HG03139 (cell line): Measurements from ENCODE around the gene FAM210B.
"Not testable (repeated sequence)": the region's sequence is repeated elsewhere in the genome, so short reads cannot be mapped to it uniquely, and the experiment has no call there.

Source experiments
- ATAC-seq: cut with Tn5 transposase; IDR thresholded peaks from one replicate; pipeline ENCODE4 v1.9.1; 2021; ENCODE audit not compliant: unreplicated experiment

FAM210B gene

DNA sequence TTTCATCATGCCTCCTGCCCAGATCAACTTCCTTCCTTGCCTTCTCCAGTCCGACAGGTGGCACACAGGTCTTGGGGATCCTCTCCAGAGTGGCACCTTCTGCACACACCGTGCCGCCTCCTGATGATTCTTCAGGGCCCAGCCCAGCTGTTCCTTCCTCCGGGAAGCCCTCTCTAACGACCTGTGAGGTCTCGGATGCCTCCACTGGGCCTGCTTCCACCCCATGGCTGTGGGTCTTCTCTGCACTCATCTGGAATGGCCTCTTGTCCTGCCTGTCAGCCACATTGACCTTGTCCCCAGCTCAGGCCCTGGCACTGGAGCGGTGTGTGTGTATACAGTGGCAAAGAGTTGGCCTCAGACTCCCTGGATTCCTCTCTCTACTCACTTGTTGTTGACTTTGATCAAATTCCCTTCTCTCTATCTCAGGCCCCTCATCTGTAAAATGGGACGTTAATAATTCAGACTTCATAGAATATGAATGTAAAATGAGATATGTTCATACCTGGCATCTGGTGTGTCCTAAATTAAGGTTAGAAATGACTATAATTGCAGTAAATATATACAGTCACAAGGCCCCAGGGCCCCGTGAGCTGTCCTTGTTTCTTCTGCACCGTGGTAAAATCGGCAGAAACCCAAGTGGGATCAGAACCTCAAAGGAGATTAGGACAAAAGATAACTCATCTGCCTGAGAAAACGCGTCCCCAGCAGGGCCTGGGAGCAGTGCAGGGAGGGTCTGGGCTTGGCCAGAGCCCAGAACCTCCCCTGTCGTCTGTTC lies 1.5 kb downstream of the FAM210B start:
- ATAC-seq = no peak

DNA sequence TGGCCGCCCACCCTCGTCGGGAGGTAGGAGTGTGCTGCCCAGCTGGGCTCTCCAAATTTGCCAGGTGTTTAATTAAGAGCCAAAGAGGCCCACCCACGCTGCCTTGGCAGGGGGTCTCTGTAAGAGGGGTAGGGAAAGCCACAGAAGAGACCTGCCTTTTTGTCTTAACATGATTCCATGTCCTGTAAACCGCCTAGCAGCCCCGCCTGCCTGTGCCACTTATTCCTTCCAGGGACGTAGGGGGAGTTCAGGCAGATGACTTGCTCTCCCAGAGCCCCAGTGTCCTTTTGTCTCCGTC lies 2.1 kb downstream of the FAM210B start:
- ATAC-seq = no peak

DNA sequence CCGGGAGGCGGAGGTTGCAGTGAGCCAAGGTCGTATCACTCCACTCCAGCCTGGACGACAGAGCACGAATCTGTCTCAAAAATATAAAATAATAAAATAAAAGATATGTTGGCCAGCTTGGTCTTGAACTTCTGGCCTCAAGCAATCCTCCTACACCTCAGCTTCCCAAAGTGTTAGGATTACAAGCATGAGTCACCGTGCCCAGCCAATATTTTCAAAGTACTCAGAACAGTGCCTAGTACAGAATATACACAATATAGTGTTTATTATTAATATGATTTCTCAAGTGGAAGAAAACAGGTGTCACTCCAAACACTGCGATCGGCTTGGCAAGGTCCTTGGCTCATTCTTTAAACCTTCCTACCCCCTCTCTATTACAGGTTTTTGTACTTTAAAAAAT lies 3.1 kb downstream of the FAM210B start:
- no peak for ATAC-seq

DNA sequence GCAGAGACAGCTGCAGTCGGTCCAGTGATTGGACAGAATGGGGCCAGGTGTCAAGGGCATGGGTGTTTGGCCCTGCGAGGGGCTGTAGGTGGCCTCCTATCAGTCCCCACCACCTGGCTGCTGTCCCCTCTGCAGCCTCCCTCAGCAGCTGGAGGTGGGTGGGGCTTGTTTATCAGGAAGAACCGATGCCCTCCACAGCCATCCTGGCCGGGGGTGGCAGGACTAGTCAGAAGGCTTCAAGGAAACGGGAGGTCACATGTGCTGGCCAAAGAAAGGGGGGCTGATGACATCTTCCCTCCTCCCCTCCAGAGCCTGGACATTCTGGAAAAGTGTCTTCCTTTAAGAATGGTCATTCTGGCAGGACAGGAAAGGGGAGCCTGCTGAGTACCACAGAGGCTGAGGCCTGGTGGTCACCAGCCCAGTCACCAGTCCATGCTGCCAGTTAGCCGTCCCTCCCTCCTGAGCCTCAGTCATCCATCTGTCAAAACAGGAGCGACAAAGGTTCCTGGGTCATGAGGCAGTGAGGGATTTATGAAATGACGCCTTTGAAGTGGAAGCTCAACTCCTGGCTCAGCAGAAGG lies 4.1 kb downstream of the FAM210B start:
- ATAC-seq = no peak

DNA sequence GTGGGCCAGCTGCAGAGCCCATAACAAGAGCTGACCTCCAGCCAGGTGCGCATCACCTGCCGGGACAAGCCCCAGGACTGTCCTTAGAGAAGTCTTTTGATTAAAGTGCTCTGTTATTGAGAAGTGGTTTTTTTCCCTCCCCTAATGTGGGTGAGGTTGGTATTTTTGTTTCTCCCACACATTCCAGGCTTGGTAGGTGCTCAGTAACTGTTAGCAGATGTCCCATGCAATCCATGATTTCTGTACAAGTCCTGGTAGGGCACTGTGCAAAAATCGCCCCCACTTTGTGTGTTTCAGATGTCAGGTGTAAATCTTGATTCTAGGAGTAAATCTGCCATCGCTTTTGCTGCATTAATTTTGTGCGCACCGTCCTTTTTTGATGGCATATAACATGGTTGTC lies 4.7 kb downstream of the FAM210B start:
- ATAC-seq = no peak

DNA sequence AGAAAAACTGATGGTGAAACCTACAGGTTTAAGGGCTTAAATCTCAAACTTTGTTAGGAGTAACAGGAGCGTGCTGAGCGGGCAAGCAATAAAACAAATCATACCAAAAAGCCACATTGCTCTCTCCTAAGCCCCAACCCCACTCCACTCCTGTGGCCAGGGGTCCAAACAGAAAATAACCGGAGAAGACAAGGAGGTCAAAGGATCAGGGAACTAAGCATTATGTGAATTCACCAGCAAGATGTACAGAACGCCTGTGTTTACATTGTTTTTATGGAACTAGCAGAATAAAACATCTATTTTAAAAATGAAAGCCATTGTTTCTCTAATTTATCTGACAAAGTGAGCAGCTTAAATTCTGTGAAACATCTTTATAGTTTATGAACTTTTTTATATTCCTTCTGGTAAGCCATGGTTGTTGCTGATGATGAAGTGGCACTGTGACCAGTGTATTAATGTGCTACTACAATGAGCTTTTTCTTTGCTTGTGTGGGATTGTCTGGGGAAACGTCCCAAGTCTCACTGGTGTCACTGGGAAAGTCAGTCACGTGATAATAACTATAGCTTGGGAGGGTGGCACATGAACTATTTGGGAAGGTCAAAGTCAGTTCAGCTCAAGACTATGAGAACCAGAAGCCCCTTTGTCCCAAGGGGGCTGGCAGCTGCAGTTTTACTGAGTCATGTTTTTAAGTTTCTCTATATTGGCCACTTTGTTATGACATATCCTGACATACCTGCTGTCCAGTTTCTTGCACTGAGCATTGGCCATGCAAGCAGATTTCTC lies 9.8 kb downstream of the FAM210B start:
- ATAC-seq = no peak

DNA sequence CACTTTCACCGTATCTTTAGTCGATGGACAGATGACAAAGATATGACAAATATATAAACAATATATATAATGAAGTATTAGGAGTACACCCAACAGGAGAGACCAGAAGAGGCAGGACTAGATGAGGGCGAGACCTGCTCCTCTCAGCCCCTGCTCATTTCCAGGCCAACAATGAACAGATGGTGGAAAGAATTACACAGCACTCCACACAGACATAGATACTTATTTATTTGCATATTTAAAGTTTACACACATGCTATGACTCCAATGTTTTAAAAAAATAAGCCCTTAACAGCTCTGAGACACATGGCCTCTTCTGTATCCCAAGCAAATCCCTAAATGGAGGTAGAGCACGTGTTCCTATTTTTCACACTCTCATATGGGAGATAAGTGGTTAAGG lies 10.4 kb downstream of the FAM210B start:
- no peak for ATAC-seq

DNA sequence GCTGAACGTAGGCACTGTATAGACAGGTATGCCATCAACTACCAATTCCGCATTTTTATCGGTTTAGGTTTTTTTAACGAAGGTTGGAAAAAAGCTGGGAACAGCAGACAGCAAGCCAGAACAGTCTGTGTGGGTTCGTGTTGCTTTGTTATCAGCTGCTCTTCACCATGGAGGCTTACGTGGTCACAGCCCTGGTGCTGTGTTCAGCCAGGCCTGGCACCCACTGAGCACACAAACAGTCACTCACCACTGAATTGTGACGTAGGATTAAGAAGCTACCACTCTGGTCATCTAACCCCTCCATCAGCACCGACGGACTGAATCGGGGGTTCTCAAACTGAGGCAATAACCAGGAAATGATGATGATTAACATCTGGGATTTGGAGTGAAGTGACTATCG lies 13.2 kb downstream of the FAM210B start:
- no peak for ATAC-seq

DNA sequence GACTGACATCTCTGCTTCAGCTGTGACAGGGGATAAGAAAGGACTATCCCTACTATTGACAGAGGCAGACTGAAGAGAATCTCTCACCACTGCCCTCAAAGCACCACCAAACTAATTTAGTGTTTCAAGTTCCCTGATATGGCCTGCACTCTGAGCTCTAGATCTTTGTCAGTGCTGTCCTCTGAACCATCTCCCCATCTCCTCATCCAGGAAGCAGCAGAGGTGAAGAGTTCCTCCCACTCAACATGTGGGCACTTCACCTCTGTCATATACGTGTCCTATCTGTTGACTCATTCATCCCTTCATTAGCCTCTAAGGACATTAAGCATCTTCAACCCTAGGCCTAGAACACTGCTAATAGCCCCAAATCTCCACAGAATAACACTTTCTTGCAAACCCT lies 14.1 kb downstream of the FAM210B start:
- no peak for ATAC-seq

DNA sequence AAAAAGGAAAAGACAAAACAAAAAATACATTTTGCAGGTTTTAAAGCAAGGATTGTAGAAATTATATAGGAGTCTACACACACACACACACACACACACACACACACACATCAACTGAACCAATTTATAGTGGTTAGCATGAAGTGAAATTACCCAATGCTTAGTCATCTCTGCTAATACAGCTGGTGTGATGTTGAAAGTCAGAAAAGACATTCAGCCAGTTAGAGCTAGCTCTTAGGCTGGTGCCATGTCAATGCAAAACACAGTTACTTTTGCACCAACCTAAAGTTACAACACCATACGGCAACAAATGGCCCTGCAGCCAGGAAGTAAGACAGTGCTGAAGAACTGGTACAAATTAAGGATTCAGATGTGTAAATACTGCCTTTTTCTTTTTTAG lies 15.2 kb downstream of the FAM210B start:
- no peak for ATAC-seq

DNA sequence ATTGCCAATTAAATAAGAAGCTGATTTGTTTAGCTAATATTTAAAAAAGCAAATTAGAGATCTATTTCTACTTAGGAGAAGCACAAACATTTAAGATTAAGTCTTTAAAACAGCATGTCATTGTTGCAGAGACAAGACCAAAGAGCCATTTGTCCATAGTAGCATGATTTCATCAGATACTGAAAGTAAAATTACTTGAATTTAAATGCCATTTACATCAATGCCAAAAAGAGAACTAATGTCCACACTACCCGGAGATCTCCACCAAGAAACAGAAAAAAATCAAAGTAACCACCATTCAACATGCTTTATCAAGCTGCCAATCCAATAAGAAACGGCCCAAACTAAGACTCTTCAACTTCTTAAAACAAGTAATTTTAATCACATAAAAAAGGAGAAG lies 17.6 kb downstream of the FAM210B start:
- ATAC-seq = no peak

DNA sequence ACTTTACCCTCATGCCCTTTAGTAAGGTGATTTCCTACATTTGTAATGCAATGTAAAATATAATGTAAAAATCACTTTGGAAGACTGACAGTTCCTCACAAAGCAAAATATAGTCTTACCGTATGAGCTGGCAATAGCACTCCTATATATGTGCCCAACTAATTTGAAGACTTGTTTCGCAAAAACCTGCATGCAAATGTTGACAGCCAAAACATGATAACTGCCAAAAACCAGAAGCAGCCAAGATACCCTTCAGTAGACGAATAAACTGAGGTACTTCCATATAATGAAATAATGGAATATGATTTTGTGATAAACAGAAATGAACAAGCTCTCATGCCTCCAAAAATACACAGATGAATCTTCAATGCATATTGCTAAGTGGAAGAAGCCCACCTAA lies 19.6 kb downstream of the FAM210B start:
- ATAC-seq = no peak

DNA sequence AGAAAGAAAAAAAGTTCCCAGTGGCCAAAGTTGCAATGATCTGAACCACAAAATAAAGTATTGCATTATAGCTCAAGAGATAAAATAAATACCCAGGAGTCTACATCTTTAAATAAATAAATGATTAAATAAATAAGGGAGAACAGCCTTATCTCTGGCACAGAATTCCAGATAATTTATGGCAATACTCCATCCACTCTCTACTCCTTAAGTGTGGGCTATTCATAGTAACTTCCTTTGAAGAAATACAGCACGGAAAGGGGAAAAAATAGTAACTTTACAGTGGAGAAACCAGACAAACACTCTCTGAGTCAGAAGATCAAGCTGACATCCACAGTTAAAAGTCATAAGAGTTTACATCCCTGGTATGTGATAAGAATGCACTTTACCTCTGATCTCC lies 21.6 kb downstream of the FAM210B start:
- ATAC-seq = no peak

DNA sequence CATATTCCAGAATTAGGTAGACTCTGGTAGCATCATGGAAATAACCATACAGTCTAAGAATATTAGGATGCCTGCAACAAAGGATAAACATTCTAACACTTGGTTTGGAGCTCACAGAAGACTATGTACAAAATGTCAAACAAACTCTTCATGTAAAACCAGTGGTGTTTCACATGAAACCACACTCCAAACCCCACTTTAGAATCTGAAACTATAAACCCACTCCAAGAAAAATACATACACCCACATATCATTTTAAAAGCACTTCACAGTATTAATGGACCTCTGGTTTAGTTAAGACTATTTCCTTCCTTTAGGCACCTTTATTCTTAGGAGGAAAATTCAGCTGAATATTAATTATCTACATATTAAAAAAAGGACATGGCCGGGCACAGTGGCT lies 22.7 kb downstream of the FAM210B start:
- ATAC-seq = no peak

DNA sequence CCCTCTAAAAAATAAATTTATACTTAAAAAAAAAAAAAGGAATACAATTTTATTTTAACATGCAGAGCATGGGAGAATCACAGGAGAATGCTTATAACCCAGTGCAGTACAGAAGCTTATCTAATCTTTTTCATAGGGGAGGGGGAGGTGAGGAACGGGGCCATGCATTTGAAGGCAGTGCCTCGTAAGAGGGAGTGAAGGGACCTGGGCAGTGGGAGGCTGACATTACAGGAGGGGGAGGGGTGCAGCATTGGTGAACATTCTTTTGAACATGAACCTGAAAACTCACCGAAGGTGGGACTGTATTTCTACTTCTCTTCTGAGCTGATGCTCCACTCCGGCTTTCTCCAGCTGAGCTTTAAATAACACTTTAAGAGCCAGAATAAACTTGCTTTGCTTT lies 23.9 kb downstream of the FAM210B start:
- no peak for ATAC-seq

DNA sequence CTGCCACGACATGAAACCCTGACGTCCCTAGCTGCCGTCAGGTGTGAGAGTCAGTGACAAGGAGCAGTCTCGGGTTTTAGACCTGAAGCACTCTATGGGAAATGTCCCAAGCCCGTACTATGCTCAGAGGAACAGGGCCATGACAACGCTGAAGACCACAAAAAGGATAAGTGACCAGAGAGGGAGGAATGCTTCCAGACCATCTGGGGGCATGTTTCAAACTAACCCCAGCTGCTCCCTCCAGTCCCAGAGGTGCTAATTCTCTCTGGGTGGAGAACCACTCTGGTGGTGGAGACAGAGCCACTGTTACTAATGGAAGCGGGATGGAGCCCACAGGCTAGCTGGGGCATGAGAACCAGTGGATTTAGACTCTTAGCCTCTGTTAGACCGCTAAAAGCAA lies 24.6 kb downstream of the FAM210B start:
- no peak for ATAC-seq

DNA sequence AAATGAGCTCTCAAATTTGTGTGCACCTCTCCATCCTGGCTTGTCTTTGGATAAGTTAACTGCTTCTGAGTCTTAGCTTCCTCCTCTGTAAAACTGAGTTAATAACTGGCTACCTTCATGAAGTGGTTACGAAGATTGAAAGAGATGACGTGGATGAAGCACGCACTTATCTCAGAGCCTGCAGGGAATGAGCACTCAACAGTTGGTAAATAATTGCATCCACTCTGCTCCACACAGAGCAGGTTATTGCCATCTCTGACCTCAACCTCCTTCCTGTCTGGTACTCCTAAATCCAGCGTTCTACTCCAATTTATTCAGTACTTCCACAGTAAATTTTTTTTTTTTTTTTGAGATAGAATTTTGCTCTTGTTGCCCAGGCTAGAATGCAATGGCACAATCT lies 26.4 kb downstream of the FAM210B start:
- ATAC-seq = no peak

DNA sequence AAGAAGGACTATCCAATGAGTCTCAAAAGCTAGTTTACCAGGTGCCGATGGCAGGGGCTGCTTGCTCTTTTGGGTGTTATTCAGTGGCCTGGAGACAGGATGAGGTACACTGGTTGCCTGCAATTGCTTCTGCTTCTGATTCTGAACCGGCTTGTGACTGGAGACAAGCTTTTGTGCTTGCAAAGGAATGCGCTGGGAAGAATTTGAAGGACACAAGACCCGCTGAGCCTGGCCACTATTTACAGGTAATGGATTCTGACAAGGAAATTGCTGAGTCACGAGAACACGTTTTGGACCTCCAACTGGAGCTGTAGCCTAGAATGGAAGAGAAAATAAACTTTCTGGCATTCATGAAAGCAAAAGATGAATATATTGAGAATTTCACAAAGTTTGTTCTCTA lies 27.4 kb downstream of the FAM210B start:
- ATAC-seq = no peak

DNA sequence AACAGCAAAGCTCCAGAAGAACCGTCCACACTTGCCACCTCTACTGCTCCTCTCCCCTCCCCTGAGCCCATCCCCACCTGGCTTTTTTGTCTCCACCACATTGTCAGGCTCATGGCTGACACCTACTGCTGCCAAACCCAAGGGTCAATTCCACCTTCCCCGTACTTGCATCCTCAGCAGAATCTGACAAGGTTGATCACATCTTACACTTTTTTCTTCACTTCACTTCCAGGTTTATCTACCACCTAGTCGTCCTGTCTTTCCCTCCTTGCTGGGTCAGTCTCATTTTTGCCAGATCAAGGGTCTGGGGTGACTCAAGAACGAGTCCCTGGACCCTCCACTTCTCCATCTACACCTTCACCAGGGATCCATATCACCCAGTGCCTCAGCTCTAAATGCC lies 30.1 kb downstream of the FAM210B start:
- ATAC-seq = no peak

DNA sequence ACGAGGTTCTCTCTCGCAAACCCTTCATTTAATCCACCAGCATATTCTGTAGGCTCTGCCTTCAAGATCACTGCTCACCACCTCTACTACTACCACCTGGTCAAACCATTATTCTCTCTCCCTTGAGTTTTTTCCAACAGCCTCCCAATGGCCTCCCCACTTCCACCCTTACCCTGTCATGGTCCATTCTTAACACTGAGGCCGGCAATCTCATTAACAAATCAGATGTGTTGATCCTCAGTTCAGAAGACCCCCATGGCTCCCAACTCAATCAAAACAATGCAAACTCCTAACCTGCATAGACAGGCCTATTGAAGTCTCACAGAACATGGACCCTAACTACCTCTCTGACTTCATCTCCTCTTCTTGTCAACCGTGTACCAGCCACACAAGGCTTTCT lies 31.0 kb downstream of the FAM210B start:
- no peak for ATAC-seq

DNA sequence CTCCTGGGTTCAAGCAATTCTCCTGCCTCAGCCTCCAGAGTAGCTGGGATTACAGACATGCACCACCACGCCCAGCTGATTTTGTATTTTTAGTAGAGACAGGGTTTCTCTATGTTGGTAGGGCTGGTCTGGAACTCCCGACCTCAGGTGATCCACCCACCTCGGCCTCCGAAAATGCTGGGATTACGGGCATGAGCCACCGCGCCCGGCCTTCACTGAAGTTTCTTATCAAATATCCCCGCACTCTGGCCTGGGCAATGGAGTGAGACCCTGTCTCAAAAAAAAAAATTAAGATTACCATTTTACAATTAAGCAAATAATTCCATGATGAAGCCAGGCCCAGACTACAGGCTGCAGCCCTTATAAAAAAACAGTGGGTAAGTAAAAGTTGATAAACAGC lies 31.6 kb downstream of the FAM210B start:
- ATAC-seq = not testable (repeated sequence)

DNA sequence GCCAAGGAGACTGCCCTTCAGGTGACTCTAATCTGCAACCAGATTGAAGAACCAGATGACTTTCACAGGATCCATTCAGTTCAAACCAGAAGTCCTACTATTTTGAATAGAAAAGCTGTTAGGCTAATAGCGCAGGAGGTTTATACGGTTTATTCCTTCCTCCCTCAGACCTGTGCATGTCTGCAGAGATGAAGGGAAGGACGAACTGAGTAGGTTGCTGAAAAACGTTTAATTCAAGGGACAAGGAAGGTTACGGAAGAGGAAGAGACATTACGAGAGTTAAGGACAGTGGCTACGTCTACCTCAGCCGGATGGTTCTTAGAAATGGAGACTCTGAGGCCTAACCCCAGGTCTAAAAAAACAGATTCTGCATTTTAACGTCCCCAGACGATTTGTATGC lies 32.3 kb downstream of the FAM210B start:
- ATAC-seq = no peak
